Fibroblast of peridontal ligament (primary cell): ENCODE data around the gene CREG2.

Experiments used
- DNase-seq: peaks from one replicate; pipeline ENCODE4 v3.0.0-alpha.2; 2010; ENCODE audit errors: extremely low read depth

The CREG2 gene

DNA sequence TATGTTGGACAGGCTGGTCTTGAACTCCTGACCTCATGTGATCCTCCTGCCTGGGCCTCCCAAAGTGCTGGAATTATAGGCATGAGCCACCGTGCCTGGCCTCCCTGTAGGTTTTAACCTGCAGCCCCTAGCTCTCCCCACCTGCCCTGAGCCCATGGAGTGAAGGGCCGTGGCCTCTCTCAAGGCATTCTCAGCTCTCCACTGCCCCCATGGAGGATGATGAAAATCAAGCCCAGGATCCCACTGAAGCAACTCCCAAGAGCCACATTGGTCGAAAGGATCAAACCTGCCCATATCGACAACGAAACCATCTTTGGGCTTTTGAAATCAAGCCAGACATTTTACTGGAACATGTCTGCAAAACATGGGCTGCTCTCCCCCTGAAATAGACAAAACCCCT, 22.4 kb upstream of the CREG2 start:
- no peak for DNase-seq

DNA sequence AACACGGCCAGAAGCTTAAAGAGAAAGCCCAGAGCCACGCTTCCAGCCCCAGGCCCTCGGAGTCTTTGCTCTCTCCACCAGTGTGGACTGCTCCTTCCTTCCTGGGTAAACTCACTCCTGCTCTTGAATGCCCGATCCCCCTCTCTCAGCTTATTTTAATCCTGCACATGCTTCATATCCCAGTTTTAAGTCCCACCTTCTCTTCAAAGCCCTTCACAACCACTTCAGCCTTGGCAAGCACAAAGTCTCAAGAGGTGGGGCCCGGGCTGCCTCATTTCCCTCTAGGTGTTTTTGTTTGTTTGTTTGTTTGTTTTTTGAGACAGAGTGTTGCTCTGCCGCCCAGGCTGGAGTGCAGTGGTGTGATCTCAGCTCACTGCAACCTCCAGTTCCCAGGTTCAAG, 21.6 kb upstream of the CREG2 start:
- DNase-seq: no peak

GRCh38 chr2:101405351-101405899, 18.1 kb upstream of the CREG2 start:
- no peak for DNase-seq

GRCh38 chr2:101403745-101404144, 16.4 kb upstream of the CREG2 start:
- DNase-seq: no peak

GRCh38 chr2:101402630-101403029, 15.3 kb upstream of the CREG2 start:
- no peak for DNase-seq

DNA sequence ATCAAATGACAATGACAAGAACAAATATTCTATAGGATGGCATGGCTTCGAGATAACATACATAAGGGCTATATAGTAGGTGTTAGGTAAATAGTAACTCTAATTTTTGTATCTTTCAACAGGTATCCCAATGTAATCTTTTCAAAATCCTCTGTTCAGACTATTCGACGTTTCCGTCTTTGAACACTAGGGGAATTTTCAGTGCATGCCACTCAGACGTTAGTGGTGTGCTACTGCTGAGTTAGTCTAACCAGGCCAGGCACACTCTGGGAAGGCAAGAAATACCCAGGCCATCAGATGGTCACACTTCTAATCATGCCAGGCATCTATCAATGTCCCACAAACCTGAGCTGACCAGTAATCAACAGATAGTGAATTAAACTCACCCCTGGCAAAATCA, 14.6 kb upstream of the CREG2 start:
- no peak for DNase-seq

GRCh38 chr2:101401326-101401665, 14.0 kb upstream of the CREG2 start:
- DNase-seq: no peak

- DNase-seq: no peak
Measured at GRCh38 chr2:101400506-101401325, 13.4 kb upstream of the CREG2 start.

GRCh38 chr2:101400048-101400447, 12.7 kb upstream of the CREG2 start:
- no peak for DNase-seq

- no peak for DNase-seq
Measured at GRCh38 chr2:101399021-101399799, 11.9 kb upstream of the CREG2 start.

GRCh38 chr2:101398116-101398821, 11.0 kb upstream of the CREG2 start:
- DNase-seq: no peak

GRCh38 chr2:101396316-101396717, 9.0 kb upstream of the CREG2 start:
- peak; percentile 90 for DNase-seq

DNA sequence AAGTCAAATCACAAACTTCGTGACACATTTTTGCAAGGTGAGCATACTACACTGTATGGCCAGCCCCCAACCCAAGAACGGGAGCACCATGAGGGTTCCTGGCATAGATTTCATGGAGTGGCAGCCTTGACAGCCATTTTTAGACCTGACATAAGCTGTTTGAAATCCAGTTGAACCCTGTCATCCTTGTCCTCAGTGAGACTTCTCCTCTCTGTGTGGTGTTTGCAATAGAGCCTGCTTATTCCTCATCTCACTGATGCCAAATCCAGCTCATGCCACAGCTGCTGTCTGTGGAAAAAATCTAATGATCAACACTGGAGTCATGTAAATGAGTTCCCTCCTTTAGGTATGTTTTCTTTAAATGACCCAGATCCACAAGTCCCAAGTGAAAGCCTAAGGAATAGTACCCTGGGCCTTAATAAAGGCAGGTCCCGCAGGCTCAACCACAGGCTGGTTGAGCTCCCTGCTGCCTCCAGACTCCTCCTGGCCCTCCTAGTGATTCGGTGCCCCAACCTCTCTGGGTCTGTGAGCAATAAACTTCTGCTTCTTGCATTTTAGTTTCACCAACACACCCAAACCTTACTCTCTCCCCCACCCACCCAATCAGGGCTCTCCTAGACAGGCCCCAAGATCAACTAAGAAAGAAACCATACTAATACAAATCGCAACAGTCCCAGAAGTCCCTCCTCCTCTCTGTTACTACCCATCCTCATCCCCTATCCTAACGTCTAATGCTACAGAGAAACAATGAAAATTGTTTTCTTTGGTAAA, 8.4 kb upstream of the CREG2 start:
- peak; percentile 8 for DNase-seq

DNA sequence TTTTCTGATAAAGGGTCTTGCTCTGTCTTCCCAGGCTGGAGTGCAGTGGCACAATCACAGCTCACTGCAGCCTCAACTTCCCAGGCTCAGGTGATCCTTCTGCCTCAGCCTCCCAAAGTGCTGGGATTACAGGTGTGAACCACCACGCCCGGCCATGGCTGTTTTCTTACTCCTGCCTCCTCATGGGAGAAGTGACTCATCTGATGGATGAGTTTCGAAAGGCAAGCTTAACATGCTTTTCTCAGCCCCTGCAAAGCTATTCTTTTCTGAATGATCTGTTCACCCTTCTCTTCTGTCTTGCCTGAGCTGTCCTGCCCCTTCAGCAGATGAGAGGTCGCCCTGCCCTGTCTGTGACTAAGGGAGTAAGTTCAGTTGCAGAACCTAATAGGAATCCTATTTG, 929 bp upstream of the CREG2 start:
- DNase-seq: peak; percentile 39

GRCh38 chr2:101386599-101387150, 628 bp downstream of the CREG2 start:
- no peak for DNase-seq

GRCh38 chr2:101383016-101383541, 4.2 kb downstream of the CREG2 start:
- no peak for DNase-seq

DNA sequence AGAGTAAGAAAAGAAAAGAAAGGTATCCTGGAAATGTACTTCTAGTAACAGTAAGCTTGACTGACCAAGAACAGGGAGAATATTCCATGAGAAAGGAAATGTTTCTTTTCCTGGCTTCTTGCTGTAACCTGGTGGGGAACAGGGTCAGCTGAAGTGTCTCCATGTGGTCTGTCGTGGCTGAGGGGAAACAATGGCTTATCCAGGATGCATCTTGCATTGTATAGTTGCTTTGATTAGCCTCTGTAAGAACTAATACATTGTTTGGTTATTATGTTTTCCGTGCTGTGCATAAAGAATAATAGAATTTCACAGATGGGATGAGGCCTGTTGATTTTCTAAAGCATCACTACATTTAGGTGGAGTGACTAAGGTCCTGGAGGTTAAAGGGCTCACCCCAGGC, 4.9 kb downstream of the CREG2 start:
- DNase-seq: no peak

DNA sequence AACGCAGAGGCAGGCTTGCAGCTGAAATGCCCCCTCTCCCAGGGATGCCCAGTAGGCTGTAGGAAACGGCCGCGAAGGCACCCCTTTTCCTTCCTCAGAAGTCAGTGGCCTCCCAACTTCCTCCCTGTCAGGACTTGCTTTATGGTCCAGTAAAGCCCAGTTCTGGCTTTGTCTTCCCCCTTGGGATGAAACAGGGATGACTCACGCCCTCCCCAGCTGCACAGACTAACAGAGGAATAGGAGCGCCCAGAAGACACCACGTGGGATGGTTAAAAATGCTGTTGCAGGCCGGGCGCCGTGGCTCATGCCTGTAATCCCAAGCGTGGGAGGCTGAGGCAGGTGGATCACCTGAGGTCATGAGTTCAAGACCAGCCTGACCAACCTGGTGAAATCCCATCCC, 6.9 kb downstream of the CREG2 start:
- peak; percentile 60 for DNase-seq

- no peak for DNase-seq
Measured at GRCh38 chr2:101379091-101379490, 8.2 kb downstream of the CREG2 start.

GRCh38 chr2:101375653-101376052, 11.7 kb downstream of the CREG2 start:
- DNase-seq: no peak
